Inflammatory macrophage (primary cell): ENCODE measurements around the gene TMEM235.
A peak's percentile ranks its signal among the peaks of the same experiment; 100 is the strongest.
"Not testable (repeated sequence)": the region's sequence is repeated elsewhere in the genome, so short reads cannot be mapped to it uniquely, and the experiment has no call there.

Experiments used
- DNase-seq, 2 donors: peaks; one replicate each; pipeline ENCODE4 v3.0.0-alpha.2; 2020 to 2022

TMEM235 gene

DNA sequence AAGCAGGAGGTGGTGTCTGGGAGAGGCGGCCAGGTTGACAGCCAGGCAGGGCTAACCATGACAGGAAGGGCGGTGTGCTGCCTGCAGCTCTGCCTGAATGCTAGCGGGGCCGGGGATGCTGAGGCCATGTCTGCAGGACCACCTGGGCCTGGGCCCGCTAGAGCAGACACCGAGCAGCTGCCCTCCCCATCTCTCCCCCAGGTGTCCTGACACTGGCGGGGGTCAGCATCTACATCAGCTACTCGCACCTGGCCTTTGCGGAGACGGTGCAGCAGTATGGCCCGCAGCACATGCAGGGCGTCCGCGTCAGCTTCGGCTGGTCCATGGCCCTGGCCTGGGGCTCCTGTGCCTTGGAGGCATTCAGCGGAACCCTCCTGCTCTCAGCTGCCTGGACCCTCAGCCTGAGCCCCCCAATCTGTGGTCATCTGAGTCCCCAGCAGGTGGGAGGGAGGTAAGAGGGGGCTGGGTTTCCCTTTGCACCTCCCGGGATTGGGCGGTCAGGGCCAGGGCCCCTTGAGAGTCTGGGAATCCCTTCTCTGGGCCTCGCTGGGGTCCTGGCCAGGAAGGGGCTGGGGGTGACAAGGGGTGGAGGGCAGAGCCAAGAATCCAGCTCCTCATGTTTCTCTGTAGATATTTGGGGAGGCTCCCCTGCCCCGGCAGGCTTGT, 7.5 kb downstream of the TMEM235 start:
- no peak for DNase-seq

DNA sequence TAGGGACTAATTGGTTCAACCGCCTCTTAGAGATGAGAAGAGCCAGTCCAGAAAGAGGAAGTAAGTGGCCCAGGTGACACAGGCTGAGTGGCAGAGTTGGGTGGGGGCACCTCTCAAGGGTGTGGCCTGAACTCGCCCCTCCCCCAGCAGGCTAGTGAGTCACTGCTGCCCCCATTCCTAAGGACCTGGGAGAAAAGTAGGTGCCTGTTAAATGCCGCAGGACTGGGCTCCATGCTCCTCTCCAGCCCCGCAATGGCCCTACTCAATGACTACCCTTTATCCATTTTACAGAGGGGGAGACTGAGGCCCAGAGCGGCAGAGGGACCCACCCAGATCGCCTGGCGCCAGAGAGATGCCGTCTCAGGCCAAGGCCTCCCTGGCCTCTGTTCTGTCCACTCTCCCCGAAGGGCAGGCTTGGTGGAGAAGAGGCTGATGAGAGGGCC, 8.1 kb downstream of the TMEM235 start:
- peak in 1 of 2 donors; percentile 12 for DNase-seq

DNA sequence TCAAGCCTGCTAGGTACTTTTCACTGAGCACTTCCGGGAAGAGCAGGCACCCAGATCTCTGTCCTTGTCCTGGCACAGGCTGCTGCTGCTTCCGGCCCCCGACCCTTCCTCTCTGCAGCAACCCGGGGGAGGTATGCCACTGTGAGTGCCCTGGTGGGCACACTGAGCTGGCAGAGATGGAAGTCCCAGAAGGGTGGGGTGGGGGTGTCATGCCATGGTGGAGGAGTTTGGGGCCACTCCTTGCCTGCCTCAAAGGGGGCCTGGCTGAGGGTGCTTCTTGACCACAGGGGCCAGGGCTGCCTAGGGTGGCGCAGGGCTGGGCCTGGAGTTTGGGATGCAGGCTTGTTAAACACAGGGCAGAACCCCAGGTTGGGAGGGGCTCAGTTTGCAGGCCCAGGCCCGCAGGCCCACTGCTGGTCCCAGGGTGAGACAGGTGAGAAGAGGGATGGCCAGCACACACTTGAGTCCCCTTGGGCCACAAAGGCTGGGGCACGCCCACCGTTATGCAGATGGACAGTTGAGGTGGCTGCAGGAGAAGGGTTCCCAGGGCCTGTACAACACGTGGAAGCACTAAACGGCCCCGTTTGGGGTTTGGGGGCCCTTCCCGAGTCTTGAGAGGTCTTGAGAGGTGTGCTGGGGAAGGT, 8.7 kb downstream of the TMEM235 start:
- no peak for DNase-seq

DNA sequence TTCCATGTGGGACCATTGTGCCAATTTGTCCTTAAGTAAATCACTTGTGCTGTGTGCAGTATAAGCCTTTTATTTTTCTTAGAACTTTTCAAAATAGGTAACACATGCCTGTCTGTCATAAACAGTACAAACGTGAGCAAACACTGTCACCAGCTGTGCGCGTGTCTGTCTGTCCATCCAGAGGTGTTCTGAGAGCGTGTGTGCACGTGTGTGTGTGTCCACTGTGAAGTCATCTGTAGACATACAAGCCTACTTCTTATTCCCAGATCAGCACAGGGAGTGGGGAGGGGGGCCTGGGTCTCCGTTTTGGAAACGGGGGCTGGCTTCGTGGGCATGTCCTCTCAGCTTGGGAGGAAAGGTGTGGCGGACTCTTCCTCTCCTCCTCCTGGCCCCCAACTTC, 9.4 kb downstream of the TMEM235 start:
- no peak for DNase-seq

DNA sequence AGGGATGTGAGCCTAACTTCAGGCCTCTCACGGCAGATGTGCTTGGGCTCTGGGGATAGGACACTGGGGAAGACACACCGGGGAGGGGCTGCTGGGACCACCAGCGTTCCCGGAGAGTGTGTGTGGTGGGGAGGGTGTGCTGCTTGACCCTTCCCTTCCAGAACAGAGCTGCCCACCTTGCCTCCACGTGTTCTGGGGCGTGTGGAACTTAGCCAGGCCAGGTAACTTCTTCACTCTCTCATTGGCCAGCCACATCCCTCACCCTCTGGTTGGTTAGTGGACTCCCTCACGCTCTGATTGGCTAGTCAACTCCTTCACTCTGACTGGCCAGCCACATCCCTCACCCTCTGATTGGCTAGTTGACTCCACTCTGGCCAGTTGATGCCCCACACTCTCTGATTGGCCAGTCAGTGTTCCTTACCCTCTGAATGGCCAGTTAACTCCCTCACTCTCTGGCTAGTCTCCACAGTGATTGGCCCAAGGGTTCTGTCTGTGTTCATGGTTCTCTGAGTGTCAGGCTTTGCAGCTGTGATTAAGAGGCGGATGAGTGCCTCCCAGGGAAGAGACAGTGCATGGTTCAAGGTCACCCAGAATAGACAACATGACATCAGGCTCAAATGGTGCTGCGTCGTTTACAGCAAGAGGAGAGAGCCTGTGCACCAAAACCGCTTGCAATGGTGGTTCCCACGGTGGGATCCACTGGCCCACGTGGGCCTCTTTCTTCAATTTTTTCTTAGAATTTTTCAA, 10.0 kb downstream of the TMEM235 start:
- DNase-seq = peak; percentile 22 to 35

DNA sequence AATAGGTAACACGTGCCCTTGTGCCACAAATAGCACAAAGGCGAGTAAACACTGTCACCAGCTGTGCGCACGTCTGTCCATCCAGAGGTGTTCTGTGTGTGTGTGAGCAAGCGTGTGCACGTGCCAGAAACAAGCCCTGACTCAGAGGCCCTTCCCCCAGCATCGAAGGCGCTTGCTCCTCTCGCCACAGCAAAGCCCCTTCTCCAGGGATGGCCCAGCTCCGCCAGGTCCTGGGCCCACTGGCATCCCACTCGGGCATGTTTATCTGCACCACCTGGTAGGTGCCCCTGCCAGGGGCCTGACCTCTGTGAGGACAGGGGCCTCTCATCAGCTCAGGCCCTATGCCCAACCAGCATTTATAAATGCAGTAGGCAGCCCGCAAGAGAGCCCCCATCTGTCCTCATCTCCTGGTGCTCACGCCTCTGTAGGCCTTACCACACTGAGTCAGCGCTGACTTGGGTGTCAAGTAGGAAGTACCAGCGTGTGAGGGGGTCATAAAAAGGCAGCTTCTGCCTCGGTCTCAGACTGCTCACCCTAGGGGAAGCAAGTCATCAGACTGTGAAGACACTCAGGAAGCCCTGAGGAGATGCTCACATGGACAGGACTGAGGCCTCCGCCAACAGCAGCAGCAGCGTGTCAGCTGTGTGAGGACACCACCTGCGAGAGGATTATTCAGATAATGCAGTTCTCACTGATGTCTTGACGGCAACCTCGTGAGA, 10.8 kb downstream of the TMEM235 start:
- DNase-seq = peak; percentile 91 to 99

DNA sequence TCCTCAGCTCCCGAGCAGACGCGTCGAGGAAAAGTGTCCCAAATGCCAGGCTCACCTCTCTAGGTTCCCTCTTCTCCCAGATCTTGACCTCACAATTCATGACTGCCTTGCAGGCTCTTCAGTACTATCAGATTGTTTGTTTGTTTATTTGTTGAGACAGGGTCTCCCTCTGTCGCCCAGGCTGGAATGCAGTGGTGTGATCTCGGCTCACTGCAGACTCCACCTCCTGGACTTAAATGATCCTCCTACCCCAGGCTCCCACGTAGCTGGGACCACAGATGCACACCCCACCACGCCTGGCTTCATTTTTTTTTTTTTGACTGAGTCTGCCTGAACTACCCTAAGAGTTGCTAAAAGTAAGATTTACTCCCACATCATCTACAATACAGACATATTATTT, 15.9 kb downstream of the TMEM235 start:
- no peak for DNase-seq

DNA sequence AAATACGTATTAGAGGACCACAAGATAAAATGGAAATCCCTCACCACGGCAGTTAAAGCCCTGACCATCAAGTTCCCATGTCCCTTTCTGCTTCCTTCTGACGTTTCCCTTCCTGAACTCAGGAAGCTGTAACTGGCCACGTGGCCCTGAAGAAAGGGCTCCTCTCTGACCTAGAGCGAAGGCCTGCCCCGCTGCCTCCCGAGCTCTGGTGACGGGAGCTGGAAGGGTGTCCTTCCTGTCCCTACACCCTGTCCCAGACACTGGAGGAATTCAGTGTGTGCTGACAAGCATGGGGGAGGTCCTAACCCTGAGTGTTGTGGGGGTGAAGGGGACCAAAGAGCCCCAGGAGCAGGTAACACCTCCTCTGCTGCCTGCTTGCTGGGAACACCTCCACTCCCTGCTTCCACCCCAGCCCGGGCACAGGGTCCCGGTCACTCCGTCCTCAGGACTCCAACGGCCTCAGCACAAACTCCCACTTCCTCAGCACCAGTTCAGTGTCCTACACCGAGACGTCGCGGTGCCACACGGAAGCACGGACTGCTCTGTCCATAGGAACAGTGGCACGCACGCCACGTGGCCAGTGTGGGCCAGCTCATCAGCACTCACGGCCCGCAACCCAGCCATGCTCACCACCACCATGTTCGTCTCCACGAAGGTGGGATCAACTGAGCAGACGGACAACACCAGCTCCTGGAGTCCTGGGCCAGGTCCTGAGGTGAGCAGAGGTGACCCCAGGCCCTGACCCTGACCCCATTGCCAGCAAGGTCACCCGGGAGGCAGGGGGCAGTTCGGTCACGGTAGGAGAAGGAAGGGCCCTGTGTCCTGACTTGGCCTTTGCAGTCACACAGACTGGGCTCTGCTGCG, 16.9 kb downstream of the TMEM235 start:
- no peak for DNase-seq

DNA sequence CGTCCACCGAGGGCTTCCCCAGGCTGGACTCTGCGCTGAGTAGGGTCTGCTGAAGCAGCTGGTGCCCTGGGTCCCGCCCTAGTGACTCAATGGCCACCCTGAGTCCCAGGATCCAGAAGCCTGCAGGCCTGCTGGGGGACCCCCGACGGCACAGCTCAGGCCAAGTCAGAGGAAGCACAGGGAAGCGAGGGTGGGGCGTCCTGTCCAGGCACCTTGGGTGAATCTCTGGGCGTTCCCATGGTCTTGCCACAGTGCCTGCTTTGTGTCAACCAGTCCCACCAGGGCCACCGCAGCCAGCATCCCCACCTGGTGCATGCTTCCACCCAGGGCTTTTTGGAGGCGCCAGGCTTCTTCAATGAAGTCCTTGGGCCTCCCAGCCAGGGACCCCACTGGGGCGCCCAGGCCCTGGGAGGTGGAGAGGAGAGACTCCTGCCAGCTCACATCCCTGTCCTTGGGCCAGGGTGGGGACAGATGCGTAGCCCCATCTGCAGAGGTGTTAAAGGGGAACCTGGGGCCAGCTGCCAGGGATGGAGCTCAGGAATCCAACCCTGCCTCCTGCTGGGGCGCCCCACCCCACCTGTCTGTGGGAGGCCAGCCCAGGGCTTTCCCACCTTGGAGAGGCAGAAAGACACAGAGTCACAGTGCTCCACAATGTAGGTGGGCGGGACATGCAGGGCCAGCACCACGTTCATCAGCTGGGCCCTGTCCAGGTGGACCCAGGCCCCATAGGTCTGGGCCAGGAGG, 17.8 kb downstream of the TMEM235 start:
- DNase-seq = no peak

DNA sequence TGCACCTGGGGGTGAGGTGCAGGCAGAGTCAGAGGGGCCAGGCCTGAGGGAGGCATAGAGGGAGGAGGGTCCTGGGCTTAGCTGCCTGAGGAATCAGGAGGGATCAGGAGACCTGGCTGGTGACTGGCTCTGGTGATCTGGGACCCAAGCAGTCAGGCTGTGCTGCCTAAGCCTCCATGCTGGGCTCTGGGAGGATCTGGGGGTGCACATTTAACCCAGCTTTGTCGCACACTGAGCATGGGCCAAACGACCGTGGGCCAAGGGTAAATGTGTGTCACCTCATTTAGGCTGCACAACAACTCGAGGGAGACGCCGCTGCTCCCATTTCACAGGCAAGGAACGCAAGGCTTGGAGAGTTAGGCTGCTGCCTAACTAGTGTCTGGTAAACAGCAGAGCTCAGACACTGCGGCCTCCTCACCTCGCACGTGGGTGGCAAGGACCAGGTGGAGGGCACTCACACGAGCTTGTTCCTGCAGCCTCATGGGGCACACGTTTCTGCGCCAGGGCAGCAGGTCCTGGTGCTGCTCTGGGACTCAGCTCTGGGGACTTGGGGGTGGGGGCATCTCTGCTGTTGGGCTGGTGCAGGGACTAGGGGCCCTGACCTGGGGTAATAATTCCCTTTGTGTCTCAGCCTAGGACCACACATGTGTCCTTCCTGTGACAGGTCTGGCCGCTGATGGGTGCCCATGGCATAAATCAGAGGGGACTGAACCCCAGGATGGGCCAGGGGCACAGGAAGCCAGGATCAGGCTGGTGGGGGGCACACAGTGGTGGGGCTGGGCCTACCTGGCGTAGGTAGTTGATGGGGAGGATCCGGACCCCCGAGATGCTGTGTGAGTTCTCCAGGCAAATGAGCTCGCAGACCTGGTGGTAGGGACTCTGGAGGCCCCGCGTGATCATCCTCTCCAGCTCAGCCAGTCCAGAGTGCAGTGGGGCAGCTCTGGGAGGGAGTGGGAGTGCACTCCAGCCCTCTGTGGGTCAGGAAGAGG, 18.7 kb downstream of the TMEM235 start:
- no peak for DNase-seq

DNA sequence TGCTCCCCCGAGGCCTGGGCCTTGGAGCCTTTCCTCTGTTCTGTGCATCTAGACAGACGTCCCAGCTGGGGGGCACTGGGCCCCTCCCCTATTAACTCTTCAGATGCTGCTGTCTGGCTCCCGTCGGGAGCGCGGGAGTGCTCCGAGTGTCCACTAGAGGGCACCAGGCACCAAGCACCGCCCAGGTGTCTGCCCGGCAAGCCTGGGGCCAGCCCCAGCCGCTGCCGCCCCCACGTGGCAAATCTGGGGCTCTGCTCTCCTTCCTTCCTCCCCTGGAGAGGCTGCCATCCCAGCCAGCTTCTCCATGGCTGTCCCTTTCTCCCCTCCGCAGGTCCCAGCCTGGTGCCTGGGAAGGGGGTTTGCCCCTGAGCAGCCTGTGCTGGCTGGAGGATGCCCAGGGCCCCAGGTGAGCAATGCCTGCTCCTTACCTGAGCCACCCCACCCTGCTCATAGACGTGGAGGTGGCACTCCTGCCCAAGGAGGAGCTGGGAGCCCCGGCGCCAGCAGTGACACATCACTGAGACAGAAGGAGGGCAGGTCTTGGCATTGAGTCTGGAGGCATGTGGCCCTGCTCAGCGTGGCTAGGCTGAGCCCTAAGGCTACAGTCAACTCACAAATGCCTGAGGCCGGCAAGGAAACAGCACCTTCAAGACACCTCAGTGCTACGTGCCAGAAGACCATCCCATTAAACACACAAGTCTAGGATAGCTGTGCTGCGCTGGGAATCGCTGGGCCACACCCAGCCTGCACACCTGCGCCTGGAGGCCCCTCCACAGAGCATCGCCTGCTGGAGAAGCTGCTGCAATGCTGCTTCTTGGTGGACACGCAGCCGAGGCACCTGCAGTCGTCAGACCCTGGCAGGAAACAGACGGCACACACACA, 19.7 kb downstream of the TMEM235 start:
- peak; percentile 86 to 90 for DNase-seq

DNA sequence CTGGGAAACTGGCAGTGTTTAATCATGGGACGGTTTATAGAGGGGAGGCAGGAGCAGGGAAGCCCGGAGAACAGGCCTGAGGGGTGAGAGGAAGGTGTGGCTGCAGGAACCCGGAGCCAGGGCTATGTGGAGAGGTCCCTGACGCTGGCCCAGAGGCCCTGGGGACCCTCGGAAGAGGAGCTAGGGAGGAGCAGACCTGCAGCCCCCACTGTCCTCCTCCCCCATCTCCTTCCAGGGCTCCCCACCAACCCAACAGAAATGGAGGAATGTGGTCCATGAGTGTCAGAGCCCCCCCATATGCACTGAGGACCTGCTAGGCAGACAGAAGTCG, 20.3 kb downstream of the TMEM235 start:
- DNase-seq = no peak

DNA sequence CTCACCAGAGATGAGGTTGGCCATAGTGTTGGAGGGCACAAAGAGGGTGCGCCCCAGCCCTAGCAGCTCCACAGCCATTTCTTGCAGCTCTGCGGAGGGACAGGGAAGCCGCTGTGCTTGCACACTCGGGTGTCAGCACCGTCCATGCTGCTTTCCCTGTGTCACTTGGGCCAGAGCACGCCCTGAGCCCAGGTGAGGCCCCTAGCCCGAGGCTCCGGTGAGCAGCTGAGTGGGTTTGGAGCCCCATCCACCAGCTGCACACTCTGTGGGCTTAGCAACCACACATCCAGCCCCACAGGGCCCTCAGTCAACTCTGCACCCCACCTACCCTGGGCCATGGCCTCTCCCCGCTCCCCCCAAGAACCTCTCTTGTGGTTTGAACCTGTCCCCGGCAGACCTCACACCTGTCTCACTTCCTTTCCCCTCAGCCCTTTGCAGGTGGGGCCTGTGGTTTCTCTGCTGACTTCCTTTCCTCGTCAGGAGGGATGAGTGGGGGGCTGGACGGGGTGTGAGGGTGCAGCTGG, 20.7 kb downstream of the TMEM235 start:
- no peak for DNase-seq

DNA sequence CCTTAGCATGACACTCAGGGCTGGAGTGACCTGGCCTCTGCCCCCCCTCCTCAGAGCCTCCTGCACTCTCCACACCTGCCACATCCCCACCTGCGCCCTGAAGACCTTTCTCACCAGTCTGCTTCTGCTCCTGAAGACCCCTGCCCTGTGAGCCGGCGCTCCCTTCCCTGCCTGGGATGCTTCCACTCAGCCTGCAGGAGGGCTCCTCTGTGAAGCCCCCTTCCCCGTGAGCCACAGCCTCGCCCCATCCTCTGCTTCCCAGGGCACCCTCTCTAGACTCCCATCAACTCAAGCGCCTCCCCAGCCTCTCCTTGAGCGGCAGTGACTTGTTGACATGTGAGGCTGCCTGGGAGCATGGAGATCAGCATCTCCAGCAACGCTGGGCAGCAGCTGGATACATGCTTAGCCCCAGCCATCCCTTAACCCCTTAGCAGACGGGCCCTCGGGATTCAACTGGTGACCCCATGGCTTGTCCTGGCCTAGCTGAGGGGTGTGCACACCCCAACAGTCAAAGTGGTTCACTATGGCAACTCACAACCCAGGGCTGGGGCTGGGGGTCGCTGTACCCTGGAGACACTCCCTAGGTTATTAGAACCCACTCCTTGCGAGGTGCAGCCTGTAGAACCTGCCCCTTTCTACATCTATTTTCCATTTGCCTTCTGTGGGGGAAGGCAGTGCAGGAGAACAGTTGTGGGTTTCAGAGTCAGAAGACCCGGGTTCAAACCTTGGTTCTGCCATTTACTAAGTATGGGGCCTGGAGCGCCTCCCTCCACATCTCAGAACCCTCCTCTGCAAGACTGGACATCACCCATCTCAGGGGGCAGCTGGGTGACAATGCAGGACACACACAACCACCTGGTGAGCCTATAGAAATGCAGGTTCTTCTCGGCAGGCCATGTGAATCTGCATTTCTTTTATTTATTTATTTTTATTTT, 21.5 kb downstream of the TMEM235 start:
- DNase-seq = no peak

DNA sequence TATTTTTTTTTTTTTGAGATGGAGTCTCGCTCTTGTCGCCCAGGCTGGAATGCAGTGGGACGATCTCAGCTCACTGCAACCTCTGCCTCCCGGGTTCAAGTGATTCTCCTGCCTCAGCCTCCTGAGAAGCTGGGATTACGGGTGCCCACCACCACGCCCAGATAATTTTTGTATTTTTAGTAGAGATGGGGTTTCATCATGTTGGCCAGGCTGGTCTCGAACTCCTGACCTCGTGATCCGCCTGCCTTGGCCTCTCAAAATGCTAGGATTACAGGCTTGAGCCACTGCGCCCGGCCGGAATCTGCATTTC, 22.2 kb downstream of the TMEM235 start:
- DNase-seq = not testable (repeated sequence)

DNA sequence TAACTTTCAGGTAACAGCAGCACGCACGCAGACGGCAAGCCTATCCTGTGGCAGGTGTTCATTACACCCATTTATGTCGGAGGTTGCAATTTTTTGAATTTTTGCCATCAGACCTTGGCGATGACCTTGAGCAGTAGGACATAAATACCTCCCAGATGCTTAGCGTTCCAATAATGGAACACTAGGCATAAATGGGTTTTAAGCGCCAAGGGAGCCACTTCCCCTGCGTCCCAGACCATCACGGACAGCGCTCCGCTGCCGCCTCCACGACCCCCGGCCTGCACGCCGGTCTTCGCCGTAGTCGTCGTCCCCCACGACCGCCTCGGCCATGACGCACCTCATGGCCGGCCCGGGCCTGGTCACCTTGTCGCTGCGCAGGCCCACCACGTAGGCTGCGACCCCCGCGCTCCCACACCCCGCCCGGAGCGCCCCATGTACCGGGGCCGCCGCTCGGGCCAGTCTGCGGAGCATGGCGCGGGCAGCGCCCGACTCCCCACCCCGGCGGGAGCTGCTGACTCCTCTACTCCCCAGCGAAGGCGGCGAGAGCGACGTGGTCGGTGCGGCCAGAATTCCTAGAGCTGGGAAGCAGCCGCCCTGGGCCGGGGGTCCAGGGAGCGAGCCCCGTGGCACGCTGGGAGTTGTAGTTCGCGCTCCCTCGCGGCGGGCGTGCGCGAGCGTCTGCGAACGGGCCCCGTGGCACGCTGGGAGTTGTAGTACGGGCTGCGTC, 22.7 kb downstream of the TMEM235 start:
- DNase-seq = peak; percentile 78 to 89

DNA sequence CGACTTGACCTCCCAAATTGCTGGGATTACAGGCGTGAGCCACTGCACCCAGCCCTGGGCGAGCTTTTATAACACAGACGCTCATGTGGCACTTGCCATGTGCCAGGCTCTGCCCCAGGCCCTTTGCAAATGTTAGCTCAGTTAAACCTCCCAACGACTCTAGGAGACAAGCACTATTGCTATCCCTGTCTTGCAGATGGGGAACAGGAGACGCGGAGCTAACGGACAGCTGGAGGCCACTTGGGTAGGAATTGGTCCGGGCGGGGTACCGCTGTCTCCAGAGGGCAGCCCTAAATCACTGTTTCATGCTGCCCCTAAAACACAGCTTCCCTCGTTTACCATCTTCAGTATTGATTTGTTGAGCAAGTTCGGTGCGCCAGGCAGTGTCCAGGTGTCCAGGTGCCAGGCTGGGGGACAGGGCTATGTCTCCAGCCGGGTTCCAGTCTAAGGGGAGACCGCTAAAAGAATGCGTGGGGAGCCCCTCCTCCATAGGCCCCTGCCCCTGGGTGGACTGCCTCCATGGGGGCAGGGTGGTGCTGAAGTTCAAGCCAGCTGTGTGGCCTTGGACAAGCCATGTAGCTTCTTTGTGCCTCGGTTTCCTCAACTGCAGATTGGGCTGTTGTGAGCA, 23.7 kb downstream of the TMEM235 start:
- DNase-seq = no peak
